HG02798 (cell line): ENCODE data around the gene FBXW2.
"Not testable (repeated sequence)": the region's sequence is repeated elsewhere in the genome, so short reads cannot be mapped to it uniquely, and the experiment has no call there.

Source experiments
- ATAC-seq: cut with Tn5 transposase; IDR thresholded peaks from one replicate; pipeline ENCODE4 v1.9.1; 2021; ENCODE audit warnings: mild to moderate bottlenecking; ENCODE audit not compliant: unreplicated experiment, poor library complexity

The FBXW2 gene, protein sequence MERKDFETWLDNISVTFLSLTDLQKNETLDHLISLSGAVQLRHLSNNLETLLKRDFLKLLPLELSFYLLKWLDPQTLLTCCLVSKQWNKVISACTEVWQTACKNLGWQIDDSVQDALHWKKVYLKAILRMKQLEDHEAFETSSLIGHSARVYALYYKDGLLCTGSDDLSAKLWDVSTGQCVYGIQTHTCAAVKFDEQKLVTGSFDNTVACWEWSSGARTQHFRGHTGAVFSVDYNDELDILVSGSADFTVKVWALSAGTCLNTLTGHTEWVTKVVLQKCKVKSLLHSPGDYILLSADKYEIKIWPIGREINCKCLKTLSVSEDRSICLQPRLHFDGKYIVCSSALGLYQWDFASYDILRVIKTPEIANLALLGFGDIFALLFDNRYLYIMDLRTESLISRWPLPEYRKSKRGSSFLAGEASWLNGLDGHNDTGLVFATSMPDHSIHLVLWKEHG

GRCh38 chr9:120792898-120793765, at the start of gene FBXW2:
TSS of gene FBXW2 (minus strand) at chr9:120793416. CDS start at chr9:120788258, 5,158 bp downstream.
- peak; percentile 98 for ATAC-seq

GRCh38 chr9:120841930-120842684, 48.9 kb upstream of the FBXW2 start:
- ATAC-seq = peak; percentile 5

GRCh38 chr9:120839146-120839545, 45.9 kb upstream of the FBXW2 start:
- ATAC-seq = no peak

GRCh38 chr9:120837921-120838320, 44.7 kb upstream of the FBXW2 start:
- ATAC-seq = no peak

DNA sequence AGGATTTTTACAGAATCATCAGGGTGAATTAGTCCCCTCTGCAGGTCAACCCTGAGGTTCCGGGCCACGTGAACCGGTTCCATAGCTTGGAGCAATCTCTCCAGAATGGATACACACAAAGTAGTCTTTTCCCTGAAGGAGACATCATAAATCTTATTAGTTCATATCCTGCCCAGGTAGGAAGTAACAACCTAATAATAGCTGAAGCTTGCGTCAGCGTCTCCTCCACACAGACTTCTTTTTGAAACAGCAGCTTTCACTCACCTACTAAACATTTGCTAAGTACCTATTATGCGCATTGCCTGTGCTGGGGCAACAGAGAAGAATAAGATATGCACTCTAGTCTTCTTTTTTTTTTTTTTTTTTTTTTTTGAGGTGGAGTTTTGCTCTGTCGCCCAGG, 40.1 kb upstream of the FBXW2 start:
- no peak for ATAC-seq

GRCh38 chr9:120832807-120833206, 39.6 kb upstream of the FBXW2 start:
- no peak for ATAC-seq

DNA sequence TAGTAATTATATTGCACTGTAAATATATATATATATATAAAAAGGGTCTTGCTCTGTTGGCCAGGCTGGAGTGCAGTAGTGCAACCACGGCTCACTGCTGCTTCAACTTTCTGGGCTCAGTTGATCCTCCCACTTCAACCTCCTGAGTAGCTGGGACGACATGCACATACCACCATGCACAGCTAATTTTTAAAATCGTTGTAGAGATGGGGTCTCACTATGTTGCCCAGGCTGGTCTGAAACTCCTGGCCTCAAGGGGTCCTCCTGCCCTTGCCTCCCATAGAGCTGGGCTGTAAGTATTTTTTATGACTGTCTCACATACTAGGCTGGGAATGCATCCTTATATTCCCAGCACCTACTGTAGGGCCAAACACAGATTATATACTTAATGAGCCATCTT, 37.6 kb upstream of the FBXW2 start:
- no peak for ATAC-seq

DNA sequence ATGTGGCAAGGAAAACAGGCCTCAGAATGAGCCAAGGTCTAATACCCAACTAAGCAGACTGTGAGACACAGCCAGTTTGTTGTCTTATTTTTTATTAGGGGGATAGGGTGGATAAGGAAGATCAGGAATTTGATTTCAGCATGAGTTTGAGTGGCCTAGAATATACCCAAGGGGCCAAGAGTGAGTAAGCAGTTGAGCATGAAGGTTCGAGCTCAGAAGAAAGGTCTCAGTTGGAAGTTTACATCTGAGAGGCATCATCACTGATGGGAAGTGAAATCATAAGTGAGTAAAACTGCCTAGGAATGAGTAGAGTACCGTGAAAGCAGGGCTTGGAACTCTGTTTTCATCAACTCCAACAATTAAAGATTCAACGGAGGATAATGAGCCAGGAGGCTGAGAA, 36.9 kb upstream of the FBXW2 start:
- no peak for ATAC-seq

- no peak for ATAC-seq
Measured at GRCh38 chr9:120829650-120830049, 36.4 kb upstream of the FBXW2 start.

- ATAC-seq = no peak
Measured at GRCh38 chr9:120820095-120820494, 26.9 kb upstream of the FBXW2 start.

DNA sequence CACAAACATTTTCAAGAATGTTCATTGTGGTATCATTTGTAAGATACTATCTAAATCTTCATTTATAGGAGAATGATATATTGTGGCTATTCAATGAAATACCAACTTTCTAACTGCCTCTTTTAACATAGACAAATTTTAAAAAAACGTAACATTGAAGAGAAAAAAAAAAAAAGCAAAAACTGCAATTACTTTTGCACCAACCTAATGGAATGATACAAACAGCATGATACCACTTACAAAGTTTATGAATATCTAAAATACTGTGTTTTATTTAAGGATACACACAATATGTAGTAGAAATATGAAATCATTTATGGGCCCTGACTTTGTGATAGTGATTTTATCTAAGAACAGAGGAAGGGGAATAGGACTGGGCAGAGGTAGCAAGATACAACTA, 25.4 kb upstream of the FBXW2 start:
- ATAC-seq = no peak

GRCh38 chr9:120815075-120815474, 21.9 kb upstream of the FBXW2 start:
- no peak for ATAC-seq

DNA sequence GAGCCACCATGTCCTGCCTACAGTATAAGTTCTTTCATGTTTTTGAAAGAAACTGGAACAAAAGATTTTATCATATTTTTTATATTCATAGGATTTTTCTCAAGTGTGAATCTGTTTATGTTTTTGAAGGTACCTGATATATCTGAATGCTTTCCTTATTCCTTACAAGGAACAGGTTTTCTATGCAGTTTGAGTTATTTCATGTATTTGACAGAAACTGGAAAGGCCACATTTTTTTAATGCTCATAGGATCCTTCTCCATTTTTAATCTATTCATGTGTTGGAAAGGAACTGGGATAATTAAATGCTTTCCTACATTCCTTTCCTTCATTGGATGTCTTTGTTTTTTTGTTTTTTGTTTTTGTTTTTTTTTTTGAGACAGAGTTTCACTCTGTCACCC, 15.7 kb upstream of the FBXW2 start:
- ATAC-seq = no peak

DNA sequence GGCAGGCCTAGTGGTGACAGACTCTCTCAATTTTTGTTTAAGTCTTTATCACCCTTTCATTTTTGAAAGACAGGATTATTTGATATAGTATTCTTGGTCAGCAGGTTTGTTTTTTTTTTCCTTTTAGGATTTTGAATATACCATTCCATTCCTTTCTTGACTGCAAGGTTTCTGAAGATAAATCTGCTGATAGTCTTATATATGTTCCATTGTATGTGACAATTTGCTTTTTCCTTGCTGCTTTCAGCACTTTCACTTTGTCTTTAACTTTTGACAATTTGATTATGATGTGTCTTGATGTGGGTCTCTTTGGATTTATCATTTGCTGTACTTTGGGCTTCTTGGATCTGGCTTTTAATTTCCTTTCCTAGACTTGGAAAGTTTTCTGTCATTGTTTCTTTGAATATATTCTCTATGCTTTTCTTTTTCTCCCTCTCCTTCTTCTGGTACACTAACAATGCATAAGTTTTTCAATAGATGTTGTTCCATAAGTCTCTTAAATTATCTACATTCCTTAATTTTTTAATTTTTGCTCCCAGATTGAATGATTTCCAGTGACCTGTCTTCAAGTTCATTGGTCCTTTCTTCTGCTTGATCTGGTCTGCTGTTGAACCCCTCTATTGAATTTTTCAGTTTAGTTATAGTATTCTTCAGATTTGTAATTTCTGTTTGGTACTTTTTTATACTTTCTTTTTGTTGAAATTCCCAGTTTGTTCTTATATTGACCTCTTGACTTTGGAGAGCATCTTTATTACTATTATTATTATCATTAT, 14.6 kb upstream of the FBXW2 start:
- ATAC-seq = no peak

DNA sequence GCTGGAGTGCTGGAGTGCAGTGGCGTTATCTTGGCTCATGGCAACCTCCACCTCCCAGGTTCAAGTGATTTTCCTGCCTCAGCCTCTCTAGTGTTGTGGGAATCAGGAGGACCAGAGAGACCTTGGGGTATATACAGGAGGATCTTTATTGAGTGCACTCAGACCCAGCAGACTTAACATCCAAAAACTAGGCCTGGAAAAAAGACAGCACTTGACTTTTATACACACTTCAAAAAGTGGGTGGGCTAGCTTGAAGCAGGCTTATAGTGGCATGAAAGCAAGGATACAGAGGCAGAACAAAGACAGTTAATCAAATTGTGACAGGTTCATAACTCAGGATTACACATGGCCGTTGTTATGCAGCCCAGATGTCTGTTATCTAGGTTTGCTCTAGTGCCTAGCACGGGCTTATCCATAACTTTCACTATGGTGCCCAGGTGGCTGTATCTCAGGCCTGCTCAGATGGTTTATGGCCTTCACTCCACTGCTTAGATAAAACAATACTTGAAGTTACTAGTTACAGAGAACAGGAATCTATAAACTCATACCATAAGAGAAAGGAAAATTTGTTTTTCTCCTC, 11.7 kb upstream of the FBXW2 start:
- ATAC-seq = not testable (repeated sequence)

DNA sequence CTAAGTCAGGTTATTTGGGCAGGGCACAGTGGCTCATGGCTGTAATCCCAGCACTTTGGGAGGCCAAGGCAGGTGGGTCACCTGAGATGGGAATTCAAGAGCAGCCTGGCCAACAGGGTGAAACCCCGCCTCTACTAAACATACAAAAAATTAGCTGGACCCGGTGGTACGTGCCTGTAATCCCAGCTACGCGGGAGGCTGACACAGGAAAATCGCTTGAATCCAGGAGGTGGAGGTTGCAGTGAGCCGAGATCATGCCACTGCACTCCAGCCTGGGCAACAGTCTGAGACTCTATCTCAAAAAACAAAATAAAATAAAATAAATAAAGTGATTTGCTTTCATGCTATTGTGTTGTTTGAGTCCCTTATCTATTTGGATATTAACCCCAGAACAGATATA, 8.2 kb upstream of the FBXW2 start:
- no peak for ATAC-seq

- no peak for ATAC-seq
Measured at GRCh38 chr9:120791161-120791560, 2.1 kb downstream of the FBXW2 start.

GRCh38 chr9:120787933-120788332, 5.3 kb downstream of the FBXW2 start:
- ATAC-seq = no peak

DNA sequence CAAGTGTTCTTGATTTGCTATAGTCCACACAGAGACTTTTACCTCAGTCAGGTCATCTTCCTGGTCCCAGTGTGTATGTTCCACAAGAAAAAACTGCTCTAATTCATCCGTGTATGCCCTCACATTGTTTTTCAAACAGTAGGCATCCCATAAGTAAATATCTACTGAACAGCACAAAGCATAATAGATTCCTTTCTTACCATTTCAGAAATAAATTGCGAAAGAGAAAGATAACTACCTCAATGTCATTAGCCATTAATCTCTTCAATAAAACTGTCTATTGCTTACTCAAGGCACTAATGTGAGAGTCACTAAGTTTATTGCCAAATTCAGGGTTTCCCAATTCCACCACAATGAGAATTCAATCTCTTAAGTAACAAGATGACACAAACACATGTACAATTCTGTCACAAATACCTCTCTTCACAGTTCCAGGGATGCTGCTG, 9.6 kb downstream of the FBXW2 start:
- no peak for ATAC-seq
